ENCODE results near the gene C11orf21.

C11orf21 gene

DNA sequence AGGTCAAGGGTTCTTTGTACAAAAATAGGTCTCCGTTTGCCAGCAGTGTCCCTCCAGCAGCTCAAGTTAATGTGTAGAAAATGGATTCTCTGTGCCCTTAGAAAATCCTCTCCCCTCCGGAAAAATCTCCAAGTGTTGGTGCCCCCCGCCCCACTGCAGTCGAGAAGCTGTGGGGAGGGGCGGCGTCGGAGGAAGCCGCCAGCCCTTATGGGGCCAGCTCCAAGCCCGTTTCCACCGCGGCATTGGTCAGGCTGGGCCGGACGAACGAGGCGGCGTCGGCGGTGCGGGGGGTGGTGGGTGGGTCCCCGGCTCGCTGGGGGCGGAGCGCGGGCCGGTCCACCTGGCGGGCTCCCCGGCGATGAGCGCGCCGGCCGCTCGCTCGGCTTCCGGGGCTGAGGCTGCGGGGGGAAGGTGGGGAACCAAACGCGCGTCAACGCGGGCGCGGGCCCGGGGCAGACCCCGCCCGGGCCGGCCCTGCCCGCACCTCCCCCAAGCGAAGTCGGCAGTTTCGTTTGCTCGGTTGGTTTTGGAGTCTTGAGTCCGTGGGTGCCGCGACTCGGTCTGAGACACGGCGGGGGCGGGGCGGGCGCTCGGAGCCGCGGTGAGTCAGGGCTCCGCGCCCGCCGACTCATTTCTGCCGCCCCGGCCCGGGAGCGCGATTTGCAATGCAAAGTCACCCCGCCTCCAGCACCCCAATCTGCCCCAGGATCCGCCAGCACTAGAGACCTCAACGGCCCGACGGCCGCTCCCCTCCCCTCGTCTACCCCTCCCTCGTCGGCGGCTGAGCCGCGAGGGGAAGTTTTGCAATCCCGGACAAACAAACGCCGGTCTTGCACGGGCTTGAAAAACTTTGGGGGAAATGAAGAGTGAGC lies 32.8 kb downstream of the C11orf21 start:
- H3K4me3 ChIP-seq (ENCODE audit: low read depth, low read length) = no peak overlapping the region
- TF ChIP-seq, protein P1, sequence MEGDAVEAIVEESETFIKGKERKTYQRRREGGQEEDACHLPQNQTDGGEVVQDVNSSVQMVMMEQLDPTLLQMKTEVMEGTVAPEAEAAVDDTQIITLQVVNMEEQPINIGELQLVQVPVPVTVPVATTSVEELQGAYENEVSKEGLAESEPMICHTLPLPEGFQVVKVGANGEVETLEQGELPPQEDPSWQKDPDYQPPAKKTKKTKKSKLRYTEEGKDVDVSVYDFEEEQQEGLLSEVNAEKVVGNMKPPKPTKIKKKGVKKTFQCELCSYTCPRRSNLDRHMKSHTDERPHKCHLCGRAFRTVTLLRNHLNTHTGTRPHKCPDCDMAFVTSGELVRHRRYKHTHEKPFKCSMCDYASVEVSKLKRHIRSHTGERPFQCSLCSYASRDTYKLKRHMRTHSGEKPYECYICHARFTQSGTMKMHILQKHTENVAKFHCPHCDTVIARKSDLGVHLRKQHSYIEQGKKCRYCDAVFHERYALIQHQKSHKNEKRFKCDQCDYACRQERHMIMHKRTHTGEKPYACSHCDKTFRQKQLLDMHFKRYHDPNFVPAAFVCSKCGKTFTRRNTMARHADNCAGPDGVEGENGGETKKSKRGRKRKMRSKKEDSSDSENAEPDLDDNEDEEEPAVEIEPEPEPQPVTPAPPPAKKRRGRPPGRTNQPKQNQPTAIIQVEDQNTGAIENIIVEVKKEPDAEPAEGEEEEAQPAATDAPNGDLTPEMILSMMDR (IDR thresholded peaks at IDR 0.05; ENCODE audit: low read depth, low read length) = no peak
- in situ Hi-C loops (cut with HindIII; ENCODE audit: low sequenced_read_pairs) = no loop called here
- DNase-seq (ENCODE audit: low read depth, low spot score) = no peak

DNA sequence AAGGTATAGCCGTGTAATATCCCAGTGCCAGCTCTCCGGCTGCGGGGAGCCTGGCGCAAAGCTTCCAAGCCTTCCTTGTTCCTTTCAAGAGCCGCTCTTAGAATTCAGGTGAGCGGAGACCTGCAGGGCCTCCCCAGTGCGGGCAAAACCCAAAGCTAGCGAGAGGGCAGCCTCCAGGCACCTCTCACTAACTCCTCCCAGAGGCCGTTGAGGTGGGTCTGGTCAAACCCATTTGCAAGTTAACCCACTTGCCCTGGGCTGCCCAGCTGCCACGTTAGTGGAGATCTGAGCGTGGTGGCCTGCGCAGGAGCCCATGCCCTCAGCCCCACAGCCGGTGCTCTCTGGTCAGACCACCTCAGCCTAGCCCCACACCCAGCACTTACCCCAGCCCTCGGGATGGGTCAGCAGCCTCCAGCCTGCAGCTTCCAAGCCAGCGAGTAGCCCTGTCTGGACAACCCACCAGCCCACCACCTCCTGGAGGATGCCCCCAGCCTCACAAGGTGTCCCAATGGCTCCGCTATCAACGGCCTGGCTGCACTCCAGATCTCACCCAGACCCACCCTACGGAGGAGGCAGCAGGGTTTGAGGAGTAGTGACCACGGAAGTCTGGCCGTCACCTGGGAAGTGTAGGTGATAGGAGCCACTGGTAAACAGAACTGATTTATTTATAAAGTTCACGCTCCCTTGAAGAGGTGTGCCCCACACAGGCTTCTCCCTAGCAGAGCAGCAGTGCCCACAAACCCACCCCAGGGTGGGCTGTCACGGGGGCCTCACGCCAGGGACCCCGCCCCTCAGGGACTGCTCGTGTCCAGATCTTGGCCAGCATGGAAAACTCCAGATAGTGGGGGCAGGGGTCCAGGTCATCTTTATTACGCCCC lies 33.6 kb downstream of the C11orf21 start:
- H3K4me3 ChIP-seq (ENCODE audit: low read depth, low read length) = no peak overlapping the region
- in situ Hi-C loops (cut with HindIII; ENCODE audit: low sequenced_read_pairs) = no loop called here
- TF ChIP-seq, protein P1 (IDR thresholded peaks at IDR 0.05; ENCODE audit: low read depth, low read length) = no peak
- no peak for DNase-seq (ENCODE audit: low read depth, low spot score)

DNA sequence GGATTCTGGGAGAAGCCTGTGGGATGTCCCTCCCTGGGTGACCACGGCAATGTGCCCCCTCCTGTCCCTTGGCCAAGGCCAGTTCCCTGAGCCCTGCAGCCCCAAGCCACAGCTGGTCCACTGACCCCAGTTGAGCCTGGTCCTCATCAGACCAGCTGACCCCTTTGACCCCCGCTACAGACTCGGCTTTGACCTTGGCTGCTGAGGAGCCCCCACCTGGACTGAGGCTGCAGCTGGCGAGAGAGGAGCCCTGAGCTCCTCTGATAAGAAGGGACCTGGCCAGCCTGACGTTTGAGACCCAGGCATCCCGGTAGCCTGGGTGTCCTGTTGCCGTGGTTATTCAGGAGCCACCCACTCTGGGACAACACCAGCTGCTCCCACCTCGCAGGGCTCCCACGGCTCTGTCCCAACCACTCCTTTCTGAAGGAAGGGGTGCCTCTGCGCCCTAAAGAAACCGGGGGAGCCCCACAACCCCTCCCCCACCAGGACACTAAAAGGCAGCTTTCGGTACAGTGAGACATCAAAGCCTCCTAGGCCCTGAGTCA lies 34.3 kb downstream of the C11orf21 start:
- in situ Hi-C loops (cut with HindIII; ENCODE audit: low sequenced_read_pairs) = no loop called here
- H3K4me3 ChIP-seq (ENCODE audit: low read depth, low read length) = no peak overlapping the region
- DNase-seq (ENCODE audit: low read depth, low spot score) = no peak
- TF ChIP-seq, protein P1 (IDR thresholded peaks at IDR 0.05; ENCODE audit: low read depth, low read length) = no peak

DNA sequence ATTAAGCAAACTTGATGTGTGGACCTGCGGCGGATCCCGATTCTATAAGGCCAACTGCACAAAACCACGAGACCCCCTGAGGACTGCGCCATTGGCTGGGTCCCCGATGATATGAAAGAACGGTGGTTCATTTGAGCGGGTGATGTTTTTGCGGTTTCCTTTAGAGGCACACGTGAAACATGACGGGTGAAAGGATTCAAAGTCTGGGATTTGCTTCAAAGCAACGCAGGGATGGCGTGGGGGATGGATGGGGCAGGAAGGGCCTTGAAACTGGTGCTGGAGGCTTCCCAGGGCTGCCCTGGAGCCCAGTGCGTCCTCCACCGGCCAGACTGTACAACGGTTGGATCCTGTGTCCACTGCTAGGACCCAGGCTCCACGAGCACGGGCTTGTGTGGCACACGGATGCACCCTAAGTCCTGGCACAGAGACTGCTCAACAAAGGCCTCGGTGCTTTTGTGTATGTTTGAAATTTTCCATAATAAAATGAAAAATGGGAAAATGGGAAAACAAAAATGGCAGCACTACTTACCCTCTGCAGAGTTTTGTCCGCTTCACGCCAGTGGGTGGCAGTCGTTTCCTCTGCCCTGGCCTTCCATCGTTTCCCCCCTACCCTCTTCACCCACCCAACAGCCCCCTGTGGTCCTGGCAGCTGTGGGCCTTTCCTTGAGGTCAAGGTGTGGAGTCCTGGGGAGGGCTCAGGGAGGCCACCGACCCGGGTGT lies 35.0 kb downstream of the C11orf21 start:
- H3K4me3 ChIP-seq (ENCODE audit: low read depth, low read length) = no peak overlapping the region
- in situ Hi-C loops (cut with HindIII; ENCODE audit: low sequenced_read_pairs) = no loop called here
- TF ChIP-seq, protein P1 (IDR thresholded peaks at IDR 0.05; ENCODE audit: low read depth, low read length) = no peak
- no peak for DNase-seq (ENCODE audit: low read depth, low spot score)

DNA sequence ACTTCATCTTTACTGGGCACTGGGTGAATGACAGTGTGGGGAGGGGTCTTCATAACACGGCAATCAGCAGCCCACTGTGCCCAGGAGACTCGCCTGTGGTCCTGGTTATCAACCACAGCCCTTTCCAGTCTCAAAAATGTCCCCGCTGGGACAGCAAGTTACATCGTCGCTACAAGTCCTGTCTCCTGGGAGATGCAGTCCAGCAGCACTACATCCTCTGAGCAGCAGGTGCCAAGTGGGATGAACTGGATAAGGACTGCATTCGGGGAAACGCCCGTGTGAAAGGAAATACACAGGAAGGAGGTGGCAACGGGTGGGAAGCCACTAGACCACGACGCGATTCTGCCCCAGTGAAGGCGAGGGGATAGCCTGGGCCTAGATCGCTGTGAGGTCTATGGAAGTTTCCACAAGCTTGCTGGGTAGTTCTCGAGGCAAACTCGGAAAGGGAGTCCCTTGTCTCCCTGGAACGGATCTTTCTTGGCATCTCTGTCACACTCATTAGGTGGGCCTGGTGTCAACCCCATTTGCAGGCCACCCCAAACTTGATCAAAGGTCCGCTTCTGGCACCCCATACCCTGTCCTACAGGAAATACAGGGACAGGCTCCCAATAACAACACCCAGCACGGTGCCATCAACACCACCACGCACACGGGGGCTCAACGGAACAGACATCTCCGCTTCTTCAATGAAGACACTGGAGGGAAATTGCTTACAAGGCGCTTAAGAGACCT lies 35.7 kb downstream of the C11orf21 start:
- no peak overlapping the region for H3K4me3 ChIP-seq (ENCODE audit: low read depth, low read length)
- TF ChIP-seq, protein P1 (IDR thresholded peaks at IDR 0.05; ENCODE audit: low read depth, low read length) = no peak
- in situ Hi-C loops (cut with HindIII; ENCODE audit: low sequenced_read_pairs) = no loop called here
- no peak for DNase-seq (ENCODE audit: low read depth, low spot score)
